GM21515 (cell line): ENCODE measurements around the gene IFITM1.
"Not testable (repeated sequence)": the region's sequence is repeated elsewhere in the genome, so short reads cannot be mapped to it uniquely, and the experiment has no call there.

Source experiments
- ATAC-seq: cut with Tn5 transposase; IDR thresholded peaks from one replicate; pipeline ENCODE4 v1.9.1; 2021; ENCODE audit not compliant: unreplicated experiment

IFITM1 gene

DNA sequence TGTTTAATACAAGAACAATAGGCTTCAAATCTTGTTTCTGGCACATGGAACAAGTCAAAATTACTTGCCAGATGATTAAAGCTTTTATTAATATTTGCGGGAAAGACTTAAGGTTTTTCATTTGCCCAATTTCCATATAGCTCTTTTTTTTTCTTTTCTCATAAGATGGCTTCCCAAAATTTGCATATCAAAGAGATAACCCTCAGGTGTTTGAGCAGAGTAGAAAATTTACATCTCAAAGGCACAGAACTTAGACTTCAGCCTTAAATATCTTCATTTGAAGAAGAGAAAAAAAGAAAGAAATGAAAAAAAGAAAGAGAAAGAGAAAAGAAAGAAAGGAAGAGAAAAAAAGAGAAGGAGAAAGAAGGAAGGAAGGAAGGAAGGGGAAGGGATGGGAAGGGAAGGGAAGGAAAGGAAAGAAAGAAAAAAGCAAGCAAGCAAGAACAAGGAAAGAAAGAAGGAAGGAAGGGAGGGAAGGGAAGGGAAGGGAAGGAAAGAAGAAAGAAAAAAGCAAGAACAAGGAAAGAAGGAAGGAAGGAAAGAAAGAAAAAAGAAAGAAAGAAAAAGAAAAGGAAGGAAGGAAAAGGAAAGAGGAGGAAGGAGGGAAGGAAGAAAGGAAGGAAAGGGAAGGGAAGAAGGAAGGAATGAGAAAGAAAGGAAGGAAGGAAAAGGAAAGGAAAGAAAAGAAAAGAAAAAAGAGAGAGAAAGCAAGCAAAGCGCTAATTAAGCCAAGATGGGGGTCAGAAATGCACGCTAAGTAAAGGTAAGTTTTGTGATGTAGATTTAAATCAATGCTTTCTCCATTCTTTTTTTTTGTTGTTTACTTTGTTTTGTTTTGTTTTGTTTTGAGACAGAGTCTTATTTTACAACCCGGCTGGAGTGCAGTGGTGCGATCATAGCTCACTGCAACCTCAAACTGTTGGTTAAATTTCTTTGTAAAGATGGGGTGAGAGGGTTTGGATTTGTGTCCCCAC is 27.0 kb downstream of the IFITM1 start:
- ATAC-seq, result no peak

DNA sequence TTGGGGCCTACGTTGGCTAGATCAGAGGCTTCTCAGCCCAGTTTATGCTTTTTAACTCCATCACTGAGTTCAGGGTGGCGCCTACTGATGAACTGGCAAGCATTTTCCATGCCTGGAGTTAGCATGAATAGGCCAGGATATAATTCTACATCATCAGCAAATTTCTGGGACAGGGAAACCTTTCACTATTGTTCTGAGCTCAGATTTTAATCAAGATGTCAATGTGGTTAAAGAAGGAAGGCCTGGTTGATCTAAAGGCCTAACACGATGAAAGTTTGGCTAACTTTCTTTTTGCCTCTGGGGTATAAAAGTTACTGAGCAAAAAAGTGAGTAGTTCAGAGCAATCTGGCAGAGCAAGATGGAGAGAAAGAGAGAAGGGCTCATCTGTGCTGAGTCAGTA is 28.5 kb downstream of the IFITM1 start:
- no peak for ATAC-seq

DNA sequence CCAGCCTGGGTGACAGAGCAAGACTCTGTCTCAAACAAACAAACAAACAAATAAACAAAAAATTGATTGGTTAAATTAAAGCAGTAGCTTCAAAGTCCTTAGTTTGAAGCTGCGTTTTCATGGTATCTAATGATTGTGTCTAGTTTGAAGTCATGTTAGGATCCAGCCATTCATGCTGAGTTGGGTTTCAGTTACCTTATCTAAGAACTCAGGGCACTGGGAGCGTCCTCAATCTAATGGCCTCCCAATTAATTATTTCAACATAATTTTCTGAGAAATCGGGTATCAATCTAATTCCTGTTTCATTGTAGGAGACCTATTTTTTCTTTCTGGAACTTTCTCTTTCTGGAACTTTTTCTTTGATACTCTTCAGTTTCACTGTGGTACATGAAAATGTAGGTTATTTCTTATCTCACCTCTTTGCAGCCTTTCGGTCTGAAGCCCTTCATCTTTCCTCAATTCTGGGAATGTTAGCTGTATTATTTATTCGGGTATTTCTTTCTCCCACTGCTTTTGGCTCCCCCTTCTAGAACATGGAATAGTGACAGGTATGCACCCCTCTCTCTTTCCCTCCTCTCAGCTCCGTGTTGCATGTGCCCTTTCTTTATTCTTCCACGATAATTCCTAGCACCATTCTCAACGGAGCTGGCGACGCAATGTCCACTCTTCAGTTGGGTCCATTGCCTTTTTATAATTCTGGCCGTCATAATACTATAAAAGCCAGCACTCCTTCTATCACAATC is 31.2 kb downstream of the IFITM1 start:
- ATAC-seq, result no peak

DNA sequence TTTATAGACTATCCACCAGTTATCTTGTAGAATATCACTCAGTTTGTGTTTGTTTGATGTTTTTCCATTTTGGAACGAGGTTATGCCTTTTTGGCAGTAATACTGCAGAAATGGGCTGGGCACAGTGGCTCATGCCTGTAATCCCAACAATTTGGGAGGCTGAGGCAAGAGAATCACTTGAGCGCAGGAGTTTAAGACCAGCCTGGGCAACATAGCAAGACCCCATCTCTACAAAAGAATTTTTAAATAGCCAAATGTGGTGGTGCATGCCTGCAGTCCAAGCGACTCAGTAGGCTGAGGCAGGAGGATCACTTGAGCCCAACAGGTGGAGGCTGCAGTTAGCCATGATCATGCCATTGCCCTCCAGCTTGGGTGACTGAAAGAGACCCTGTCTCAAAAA is 32.7 kb downstream of the IFITM1 start:
- ATAC-seq, result no peak

DNA sequence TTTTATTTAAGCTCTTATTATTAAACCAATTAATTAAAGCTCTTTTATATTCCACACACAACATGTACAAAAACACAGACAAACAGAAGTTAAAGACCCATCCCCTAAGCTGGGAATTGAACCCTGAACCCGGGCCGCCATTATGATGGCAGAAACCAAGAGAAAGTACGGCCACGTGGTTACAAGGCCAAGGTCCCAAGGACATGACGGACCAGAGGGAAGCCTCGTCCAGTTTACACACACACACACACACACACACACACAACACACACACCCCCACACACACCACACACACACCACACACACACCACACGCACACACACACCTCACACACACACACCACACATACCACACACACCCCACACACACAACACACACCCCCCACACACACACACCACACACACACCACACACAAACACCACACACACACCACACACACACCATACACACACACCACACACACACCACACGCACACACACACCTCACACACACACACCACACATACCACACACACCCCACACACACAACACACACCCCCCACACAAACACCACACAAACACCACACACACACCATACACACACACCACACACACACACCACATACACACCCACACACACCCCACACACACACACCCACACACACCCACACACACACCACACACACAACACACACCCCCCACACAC is 35.6 kb downstream of the IFITM1 start:
- ATAC-seq, result not testable (repeated sequence)

DNA sequence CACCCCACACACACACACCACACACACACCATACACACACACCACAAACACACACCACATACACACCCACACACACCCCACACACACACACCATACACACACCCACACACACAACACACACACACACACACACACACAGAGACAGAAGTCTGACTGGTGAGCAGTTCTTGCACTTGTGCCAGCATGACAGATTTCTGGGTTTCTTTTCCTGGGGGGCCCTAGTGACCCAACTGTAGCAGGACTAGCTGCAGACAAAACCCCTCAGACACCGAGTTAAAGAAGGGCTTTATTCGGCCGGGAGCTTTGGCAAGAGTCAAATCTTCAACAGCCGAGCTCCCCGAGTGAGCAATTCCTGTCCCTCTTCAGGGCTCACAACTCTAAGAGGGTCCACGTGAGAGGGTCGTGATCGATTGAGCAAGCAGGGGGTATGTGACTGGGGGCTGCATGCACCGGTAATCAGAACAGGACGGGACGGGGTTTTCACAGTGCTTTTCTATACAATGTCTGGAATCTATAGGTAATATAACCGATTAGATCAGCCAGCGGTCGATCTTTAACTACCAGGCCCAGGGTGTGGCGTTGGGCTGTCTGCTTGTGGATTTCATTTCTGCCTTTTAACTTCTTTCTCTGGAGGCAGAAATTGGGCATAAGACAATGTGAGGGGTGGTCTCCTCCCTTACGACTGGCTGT is 36.3 kb downstream of the IFITM1 start:
- not testable (repeated sequence) for ATAC-seq

DNA sequence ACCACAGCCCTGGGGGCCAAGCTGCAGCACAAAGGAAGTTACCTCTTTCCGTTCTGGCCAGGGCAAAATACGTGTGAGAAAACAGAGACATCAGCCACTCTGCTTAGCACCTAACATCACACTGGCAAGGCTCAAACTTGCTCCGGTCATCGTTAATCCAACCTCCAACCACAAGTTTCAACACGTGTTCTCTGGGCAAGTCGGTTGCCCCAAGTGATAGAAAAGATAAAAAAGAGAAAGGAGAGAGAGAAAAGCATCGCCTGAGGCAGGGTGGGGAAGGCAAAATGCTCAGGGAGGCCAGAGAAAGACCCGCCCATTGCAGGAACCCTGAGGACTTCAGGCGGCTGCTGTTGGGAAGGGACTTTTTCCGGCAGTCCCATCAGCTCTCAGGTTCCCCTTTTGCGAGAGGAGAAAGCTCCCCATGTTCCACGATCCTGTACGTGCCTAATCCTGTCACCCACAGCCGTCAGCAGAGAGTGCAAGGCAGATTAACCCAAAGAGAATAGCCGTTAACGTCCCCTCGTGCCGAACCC is 36.9 kb downstream of the IFITM1 start:
- ATAC-seq, result no peak

DNA sequence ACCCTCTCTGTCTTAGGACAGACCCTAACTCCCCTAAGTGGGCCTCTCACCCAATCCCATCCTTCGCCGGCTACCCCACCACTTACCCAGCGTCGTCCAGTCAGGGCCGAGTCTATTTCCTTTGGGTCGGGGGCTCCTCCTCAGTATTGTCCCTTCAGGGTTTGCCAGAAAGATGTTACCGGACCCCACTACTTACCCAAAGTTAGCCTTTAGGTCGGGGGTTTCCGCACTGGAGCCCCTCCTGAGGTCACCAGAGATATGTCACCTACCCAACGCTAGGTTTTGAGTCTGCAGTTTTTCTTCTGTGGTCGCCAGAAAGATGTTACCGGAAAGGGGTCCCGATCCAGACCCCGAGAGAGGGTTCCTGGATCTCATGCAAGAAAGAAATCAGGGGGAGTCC is 37.6 kb downstream of the IFITM1 start:
- no peak for ATAC-seq

DNA sequence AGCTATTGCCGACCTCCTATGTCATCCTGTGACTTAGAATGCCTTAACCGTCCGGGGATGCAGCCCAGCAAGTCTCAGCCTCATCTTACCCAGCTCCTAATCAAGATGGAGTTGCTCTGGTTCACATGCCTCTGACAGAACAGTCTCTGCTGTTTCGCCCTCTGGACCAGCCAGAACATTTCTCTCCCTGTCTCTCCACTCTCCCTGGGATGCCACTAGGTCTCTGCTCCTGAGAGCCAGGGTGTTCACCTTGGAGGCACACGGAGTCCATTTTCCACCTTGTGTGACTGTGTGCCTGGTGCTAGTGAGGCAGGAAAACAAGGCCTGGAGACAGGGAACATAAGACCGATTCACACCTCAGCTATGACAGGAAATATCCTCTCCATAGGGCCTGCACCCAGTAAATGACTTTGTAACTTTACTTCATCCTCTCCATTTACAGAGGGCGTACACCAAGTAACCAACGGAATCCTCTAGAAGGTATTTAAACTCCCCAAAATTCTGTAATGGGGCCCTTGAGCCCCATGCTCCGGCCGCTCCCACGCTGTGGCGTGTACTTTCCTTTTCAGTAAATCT is 38.7 kb downstream of the IFITM1 start:
- ATAC-seq, result no peak

DNA sequence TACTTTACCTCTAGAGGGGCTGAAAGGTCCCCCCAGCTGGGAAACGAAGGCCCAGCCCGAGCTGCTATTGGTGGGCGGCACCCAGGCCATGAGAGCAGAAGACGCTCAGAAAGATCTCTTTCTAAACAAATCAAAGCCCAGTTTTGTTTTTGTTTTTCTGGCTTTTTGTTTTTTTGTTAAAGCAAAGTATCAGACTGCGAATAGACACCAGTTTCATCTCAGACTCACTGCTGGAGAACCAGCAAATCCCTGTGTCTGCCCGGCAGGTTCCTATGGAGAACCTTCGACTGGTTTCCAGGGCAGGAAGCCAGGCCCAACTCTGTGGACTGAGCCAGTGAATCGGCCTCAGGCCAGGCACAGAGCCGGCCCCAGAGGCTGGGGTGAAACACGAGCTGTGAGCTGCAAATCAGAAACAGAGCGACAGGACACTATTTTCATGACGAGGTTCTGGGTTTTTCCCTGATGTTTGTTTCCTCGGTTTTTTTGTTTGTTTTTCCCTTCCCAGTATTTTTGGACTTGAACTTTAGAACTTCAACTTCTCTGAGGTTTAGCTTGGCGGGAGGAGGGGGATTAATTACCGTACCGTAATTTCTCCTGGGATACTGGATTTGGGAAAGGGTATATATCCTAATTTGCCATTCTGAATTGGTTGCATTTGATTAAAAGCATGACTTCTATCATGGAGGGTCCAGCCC is 39.5 kb downstream of the IFITM1 start:
- no peak for ATAC-seq

DNA sequence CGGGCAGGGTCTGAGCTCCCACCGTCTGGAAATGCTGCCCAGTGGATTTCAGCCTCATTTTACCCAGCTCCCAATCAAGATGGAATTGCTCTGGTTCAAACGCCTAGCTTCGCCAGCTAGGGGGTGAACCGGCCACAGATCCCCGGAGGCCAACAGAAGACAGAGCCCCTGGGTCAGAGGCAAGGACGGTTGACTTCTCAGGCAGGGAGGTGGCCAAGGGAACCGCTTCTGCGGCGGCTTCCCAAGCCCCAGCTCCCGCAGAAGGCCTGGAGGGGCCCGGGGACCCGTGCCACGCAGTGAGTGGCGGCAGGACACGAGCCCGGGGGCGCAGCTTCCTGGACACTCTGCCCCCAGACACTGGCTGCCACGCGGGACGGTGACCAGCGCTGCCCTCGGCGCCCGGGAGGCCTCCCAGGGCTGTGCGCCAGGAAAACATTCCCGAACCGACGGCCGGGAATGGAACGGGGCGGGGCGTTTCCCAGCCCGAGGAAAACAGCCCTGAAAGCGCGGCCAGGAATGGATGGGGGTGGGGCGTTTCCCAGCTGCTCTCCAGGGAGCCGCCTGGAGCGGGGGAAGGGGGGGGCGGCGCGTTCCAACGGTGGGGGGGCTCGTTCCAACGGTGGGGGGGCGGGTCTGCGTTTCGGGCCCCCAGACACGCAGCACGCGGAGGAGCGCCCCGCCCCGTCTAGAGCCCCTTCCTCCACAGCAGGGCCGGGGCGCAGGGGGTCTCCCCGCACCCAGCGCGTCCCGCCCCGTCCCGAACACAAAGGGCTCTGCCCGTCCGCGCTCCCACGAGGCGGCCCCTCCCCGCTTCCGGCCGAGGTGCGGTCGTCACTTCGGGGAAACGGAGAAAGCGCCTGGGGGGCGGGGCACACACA is 42.0 kb downstream of the IFITM1 start:
- no peak for ATAC-seq

DNA sequence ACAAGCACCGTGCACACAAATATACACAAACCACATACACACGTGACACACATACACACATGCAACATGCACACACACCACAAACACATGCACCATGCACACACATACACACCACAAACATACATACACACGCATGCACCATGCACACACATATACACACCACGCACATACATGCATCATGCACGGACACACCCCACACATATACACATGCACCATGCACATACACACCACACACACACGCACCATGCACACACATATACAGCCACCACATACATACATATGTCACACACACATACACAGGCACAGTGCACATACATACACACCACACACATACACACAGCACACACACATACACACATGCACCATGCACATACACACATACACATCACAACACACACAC is 42.8 kb downstream of the IFITM1 start:
- ATAC-seq, result no peak

DNA sequence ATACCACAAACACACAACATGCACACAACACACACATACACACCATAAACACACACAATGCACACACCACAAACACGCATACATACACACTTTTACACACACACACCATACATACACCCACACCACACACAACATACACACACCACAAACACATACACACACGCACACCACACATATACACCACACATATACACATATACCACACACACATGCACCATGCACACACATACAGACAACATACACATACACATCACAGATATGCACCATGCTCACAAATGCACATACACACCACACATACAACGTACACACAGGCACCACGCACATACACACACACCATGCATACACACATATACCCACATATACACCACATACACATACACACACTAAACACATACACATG is 43.7 kb downstream of the IFITM1 start:
- ATAC-seq, result no peak

DNA sequence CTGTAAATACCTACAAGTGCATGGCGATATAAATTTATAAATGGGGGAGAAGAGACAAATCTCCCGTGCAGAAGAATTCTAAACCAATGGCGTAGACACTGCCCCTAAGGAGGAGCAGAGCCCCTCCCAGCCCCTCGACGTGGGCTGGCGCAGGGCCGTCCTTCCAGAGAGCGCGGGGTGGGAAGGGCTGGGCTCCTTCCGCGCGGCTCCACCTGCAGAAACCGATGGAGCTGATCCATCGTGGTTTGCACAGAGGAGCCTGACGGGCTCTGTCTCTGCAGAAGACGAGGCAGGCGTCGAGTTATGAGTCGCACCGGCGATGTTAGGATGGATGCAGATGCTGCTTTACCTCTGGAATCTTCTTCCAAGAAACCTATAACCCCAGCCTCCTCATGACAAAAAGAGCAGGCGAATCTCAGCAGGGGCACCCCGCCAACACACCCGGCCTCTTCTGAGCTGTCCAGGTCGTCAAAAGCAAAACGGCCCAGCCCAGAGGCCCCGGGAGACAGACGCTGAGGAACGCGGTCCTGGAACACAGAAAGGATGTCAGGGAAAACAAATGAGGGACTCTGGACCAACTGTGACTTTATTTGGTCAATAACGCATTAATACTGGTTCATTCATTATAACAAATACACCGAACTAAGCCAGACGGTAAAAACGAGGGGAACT is 44.4 kb downstream of the IFITM1 start:
- no peak for ATAC-seq

DNA sequence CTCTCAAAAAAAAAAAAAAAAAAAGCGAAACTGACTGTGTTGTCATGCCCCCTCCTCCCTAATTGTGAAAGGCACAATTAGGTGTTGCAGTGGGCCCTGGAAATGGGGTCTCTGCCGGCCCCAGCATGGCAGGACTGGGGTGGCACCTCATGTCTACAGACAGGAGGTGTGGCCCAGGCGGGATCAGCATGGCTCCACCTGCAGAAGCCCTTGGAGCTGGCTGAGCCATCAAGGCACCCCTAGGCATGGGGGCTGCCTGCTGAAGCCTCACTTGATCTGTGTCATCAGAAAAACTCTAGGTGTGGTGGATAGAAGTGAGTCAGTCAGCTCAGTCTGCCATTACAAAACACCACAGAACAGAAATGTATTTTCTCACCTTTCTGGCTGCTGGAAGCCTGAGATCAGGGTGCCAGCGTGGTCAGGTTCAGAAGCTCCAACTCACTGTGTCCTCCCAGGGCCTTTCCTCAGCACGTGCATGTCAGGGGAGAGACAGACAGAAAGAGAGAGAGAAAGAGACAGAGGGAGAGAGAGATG is 45.4 kb downstream of the IFITM1 start:
- no peak for ATAC-seq

DNA sequence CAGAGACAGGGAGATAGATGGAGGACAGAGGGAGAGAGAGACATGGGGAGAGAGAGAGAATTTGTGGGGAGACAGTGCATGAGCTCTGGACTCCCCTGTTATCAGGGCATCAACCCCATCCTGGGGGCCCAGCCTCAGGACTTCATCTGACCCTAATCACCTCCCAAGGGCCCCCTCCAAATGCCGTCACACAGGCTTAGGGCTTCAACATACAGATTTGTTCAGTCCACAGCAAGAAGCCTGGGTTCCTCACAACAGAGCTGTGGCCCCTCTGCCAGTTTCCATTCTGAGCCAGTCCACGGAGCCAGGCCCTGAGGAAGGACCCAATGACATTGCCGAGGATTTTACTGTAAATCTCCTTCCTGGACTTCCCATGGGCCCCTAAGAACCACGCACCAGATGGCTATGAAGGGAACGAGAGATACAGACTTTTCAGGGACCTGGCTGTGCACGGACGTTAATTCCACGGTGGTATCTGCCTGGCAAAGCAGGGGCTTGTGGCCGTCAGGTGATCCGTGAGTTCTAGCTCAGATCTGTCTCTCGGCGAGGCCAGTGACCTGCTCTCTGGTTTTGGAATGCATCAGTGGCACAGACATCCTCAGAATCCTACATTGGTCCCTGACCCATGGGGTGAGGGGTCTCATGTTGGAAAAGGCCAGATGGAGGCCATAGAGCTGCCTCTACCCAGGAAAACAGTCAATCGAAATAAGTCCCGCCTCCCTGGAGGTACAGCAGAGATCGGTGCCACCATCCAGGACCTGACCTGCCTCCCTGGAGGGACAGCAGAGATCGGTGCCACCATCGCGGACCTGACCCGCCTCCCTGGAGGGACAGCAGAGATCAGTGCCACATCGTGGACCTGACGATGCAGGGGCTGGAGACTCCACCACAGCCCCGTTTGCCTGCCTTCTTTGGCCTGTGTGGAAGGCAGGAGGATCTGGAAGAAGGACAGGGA is 46.8 kb downstream of the IFITM1 start:
- ATAC-seq, result no peak
